HepG2 (cell line): Measurements from ENCODE around the gene AHNAK. TPM values are rescaled to one million over a fixed set of nuclear protein-coding genes. Genes with fewer than 3 reads are reported as not detected.

Experiments used
- ATF7-NPFF ChIP-seq: sonication (generic); formaldehyde crosslinking; IDR thresholded peaks from 2 replicates; pipeline ENCODE4 v1.8.1; 2023; ENCODE audit warnings: mild to moderate bottlenecking, low read depth, missing genetic modification reagents, moderate library complexity
- CREB1 ChIP-seq, 2 experiments: fragments of 450-650 bp in 1 of 2; IDR thresholded peaks; 2 replicates each; pipeline ENCODE4 v1.6.1; 2016 to 2017; ENCODE audit warnings: control low read depth in 1 of 2, mild to moderate bottlenecking in 1 of 2, missing compliant biosample characterization in 1 of 2, missing genetic modification characterization in 1 of 2
- ESRRA ChIP-seq: sonication (generic); formaldehyde crosslinking; IDR thresholded peaks from 2 replicates; pipeline ENCODE4 v1.5.1; 2020; ENCODE audit warnings: mild to moderate bottlenecking, low read depth, missing genetic modification reagents
- HNRNPL ChIP-seq: fragments of 200-400 bp; formaldehyde crosslinking; IDR thresholded peaks from 2 replicates; pipeline ENCODE4 v1.6.1; 2017; ENCODE audit warnings: mild to moderate bottlenecking, low read depth, low read length
- IRF9 ChIP-seq: sonication (generic); formaldehyde crosslinking; IDR thresholded peaks from 2 replicates; pipeline ENCODE4 v1.8.0; 2022; ENCODE audit warnings: missing genetic modification reagents, mild to moderate bottlenecking, borderline replicate concordance
- MYC ChIP-seq: sonication (generic); formaldehyde crosslinking; IDR thresholded peaks from 2 replicates; pipeline ENCODE4 v1.9.0; 2021; ENCODE audit warnings: missing genetic modification reagents, borderline replicate concordance
- NR1H2 ChIP-seq: sonication (generic); formaldehyde crosslinking; IDR thresholded peaks from 2 replicates; pipeline ENCODE4 v1.8.1; 2022; ENCODE audit warnings: low read depth, missing genetic modification reagents, borderline replicate concordance
- ZNF10 ChIP-seq: sonication (generic); formaldehyde crosslinking; IDR thresholded peaks from 2 replicates; pipeline ENCODE4 v1.4.0; 2020; ENCODE audit warnings: mild to moderate bottlenecking, low read depth, missing genetic modification reagents, borderline replicate concordance
- ZNF484 ChIP-seq: sonication (generic); formaldehyde crosslinking; IDR thresholded peaks from 2 replicates; pipeline ENCODE4 v1.5.1; 2020; ENCODE audit warnings: mild to moderate bottlenecking, low read depth, missing genetic modification reagents, borderline replicate concordance
- ZNF609 ChIP-seq: sonication (generic); formaldehyde crosslinking; IDR thresholded peaks from 2 replicates; pipeline ENCODE4 v1.4.0; 2020; ENCODE audit warnings: mild to moderate bottlenecking, missing genetic modification reagents, borderline replicate concordance
- polyA plus RNA-seq, 8 experiments: library from polyadenylated mRNA; depleted of rRNA in 3 of 8; stranded (reverse) in 7 of 8; unstranded in 1 of 8; fragments of >200 nt; fragmentation: Illumina TruSeq in 4 of 8; extraction: Trizol in 4 of 8; gene quantifications; 2 replicates each; pipeline versions ENCODE4 v1.2.1 to v1.2.3, GENCODE V29; 2011 to 2016; ENCODE audit warnings: low read depth in 4 of 8, missing spikeins in 1 of 8, mixed read lengths in 1 of 8; ENCODE audit not compliant: insufficient read depth in 1 of 8
- total RNA-seq, 5 experiments: library from RNA; depleted of rRNA; stranded (reverse); fragments of >200 nt; fragmentation: Illumina TruSeq; extraction: Trizol; gene quantifications; 2 replicates each; pipeline ENCODE4 v1.2.3, GENCODE V29; 2016; ENCODE audit warnings: low read depth in 1 of 5
- TF ChIP-seq, protein P1 (sequence below): sonication (generic); formaldehyde crosslinking; IDR thresholded peaks from 2 replicates; pipeline ENCODE4 v1.5.0; 2020; ENCODE audit warnings: mild to moderate bottlenecking, missing genetic modification reagents, borderline replicate concordance
- TF ChIP-seq, protein P2 (sequence below): sonication (generic); formaldehyde crosslinking; IDR thresholded peaks from 2 replicates; pipeline ENCODE4 v1.8.1; 2023; ENCODE audit warnings: missing genetic modification reagents, inconsistent platforms, borderline replicate concordance
- TF ChIP-seq, protein P3 (sequence below): sonication (generic); formaldehyde crosslinking; IDR thresholded peaks from 2 replicates; pipeline ENCODE4 v1.5.1; 2020; ENCODE audit warnings: mild to moderate bottlenecking, missing genetic modification reagents, moderate library complexity

Gene AHNAK
- total and polyA plus RNA-seq, 2 of the 13 experiments (the other 11 are each of a cell fraction or from before 2014, with no cell fraction given), result 23.4 to 25.0 TPM

DNA sequence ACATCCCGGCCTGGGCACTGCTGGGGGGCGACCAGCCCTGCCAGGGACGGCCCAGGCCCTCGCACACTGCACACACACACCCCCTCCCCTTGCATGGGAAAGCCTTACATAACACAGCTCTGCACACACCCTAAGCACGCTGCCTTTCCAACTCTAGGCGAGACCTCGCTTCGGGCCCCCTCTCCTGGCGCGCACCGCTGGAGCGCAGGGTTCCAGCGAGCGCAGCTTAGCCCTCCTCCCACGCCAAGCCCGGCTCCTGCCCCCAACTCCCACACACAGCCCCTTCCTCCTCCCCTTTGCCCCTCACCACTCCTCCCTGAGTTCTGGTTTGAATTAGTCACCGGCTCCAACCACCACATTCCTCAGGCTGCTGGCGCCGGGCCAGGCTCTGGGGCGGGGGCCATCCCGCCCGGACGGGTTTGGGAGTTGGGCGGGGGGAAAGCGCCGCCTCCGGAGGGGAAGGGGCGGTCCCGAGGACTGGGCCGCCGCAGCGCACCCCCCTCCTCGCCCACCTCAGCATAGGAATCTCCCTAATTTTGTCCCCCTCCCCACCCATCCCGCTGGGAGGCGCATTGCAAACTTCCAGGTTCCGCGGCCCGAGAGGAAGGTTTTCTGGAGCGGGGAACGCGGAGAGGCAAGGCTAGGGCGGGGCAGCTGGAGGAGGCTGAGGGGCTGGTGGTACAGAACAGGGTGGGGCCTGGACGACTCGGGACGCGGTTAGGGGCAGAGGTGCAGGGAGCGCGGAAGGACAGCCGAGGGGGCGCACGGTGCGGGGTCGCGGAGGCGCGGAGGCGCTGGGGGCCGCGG lies 966 bp downstream of the AHNAK start (continued):
- TF ChIP-seq, protein P1, sequence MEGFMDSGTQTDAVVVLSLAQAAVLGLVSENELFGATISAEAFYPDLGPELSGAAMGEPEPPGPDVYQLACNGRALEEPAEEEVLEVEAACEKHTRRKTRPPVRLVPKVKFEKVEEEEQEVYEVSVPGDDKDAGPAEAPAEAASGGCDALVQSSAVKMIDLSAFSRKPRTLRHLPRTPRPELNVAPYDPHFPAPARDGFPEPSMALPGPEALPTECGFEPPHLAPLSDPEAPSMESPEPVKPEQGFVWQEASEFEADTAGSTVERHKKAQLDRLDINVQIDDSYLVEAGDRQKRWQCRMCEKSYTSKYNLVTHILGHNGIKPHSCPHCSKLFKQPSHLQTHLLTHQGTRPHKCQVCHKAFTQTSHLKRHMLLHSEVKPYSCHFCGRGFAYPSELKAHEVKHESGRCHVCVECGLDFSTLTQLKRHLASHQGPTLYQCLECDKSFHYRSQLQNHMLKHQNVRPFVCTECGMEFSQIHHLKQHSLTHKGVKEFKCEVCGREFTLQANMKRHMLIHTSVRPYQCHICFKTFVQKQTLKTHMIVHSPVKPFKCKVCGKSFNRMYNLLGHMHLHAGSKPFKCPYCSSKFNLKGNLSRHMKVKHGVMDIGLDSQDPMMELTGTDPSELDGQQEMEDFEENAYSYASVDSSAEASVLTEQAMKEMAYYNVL (CRISPR knock-in tag), result no peak
- TF ChIP-seq IRF9 (peak; percentile 66; the same call in 1 of the 2 replicates), CREB1 (IDR thresholded peaks at IDR 0.05) (no peak), CREB1 (CRISPR knock-in tag; IDR thresholded peaks at IDR 0.05) (no peak), ZNF484 (CRISPR knock-in tag) (no peak), ZNF609 (CRISPR knock-in tag) (peak; percentile 35; the same call in 1 of the 2 replicates), NR1H2 (CRISPR knock-in tag) (no peak), ZNF10 (CRISPR knock-in tag) (no peak), ESRRA (CRISPR knock-in tag) (no peak), HNRNPL (peak; percentile 55; the same call in 1 of the 2 replicates), ATF7-NPFF (CRISPR knock-in tag) (peak; percentile 83; the same call in 1 of the 2 replicates), MYC (peak; percentile 87)
- TF ChIP-seq, protein P2, sequence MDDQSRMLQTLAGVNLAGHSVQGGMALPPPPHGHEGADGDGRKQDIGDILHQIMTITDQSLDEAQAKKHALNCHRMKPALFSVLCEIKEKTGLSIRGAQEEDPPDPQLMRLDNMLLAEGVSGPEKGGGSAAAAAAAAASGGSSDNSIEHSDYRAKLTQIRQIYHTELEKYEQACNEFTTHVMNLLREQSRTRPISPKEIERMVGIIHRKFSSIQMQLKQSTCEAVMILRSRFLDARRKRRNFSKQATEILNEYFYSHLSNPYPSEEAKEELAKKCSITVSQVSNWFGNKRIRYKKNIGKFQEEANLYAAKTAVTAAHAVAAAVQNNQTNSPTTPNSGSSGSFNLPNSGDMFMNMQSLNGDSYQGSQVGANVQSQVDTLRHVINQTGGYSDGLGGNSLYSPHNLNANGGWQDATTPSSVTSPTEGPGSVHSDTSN, result no peak
- TF ChIP-seq, protein P3, sequence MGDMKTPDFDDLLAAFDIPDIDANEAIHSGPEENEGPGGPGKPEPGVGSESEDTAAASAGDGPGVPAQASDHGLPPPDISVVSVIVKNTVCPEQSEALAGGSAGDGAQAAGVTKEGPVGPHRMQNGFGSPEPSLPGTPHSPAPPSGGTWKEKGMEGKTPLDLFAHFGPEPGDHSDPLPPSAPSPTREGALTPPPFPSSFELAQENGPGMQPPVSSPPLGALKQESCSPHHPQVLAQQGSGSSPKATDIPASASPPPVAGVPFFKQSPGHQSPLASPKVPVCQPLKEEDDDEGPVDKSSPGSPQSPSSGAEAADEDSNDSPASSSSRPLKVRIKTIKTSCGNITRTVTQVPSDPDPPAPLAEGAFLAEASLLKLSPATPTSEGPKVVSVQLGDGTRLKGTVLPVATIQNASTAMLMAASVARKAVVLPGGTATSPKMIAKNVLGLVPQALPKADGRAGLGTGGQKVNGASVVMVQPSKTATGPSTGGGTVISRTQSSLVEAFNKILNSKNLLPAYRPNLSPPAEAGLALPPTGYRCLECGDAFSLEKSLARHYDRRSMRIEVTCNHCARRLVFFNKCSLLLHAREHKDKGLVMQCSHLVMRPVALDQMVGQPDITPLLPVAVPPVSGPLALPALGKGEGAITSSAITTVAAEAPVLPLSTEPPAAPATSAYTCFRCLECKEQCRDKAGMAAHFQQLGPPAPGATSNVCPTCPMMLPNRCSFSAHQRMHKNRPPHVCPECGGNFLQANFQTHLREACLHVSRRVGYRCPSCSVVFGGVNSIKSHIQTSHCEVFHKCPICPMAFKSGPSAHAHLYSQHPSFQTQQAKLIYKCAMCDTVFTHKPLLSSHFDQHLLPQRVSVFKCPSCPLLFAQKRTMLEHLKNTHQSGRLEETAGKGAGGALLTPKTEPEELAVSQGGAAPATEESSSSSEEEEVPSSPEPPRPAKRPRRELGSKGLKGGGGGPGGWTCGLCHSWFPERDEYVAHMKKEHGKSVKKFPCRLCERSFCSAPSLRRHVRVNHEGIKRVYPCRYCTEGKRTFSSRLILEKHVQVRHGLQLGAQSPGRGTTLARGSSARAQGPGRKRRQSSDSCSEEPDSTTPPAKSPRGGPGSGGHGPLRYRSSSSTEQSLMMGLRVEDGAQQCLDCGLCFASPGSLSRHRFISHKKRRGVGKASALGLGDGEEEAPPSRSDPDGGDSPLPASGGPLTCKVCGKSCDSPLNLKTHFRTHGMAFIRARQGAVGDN, result peak; percentile 89
